PC-3 (cell line): Measurements from ENCODE around the gene TGFBR3. TPM values are rescaled to one million over a fixed set of nuclear protein-coding genes. Genes with fewer than 3 reads are reported as not detected.

Experiments
- ATAC-seq: fragments of 200-7000 bp; cut with Tn5 transposase; 2 replicates; pipeline ENCODE4 v1.9.1; 2020; ENCODE audit warnings: mild to moderate bottlenecking, moderate library complexity
- BruUV-seq: library from RNA; stranded (reverse); fragments of 400-500 nt; replicated peaks from 2 replicates; lab custom pipeline; 2021; lab: Mats Ljungman, UMichigan
- CTCF ChIA-PET: fragments of 300-600 bp; sonication (Branson Sonifier 250); formaldehyde crosslinking; loops from one replicate; lab custom pipeline; 2022; ENCODE audit warnings: antibody characterized with exemption; lab: Charles Lee
- POLR2A ChIA-PET: fragments of 300-600 bp; sonication (Branson Sonifier 250); formaldehyde crosslinking; loops from one replicate; lab custom pipeline; 2022; ENCODE audit warnings: antibody characterized with exemption; ENCODE audit not compliant: unreplicated experiment; lab: Charles Lee
- DNase-seq: peaks from one replicate; pipeline ENCODE4 v3.0.0-alpha.2; 2015
- H2AFZ ChIP-seq: fragments of 300-600 bp; sonication (generic); 2 replicates; pipeline ENCODE4 v1.6.0; 2016; ENCODE audit warnings: antibody characterized with exemption, low read length
- H3F3A ChIP-seq: fragments of 300-600 bp; sonication (generic); one replicate; pipeline ENCODE4 v1.6.0; 2017; ENCODE audit warnings: antibody characterized with exemption, low read length, control low read depth, mild to moderate bottlenecking; ENCODE audit not compliant: unreplicated experiment
- H3K27ac ChIP-seq: fragments of 300-600 bp; sonication (generic); 2 replicates; pipeline ENCODE4 v1.5.1; 2016; ENCODE audit warnings: mild to moderate bottlenecking, low read length
- H3K27me3 ChIP-seq: fragments of 300-600 bp; sonication (generic); 2 replicates; pipeline ENCODE4 v1.6.1; 2016; ENCODE audit warnings: low read length, mixed read lengths
- H3K36me3 ChIP-seq: fragments of 300-600 bp; sonication (generic); 2 replicates; pipeline ENCODE4 v1.6.1; 2016; ENCODE audit warnings: low read depth, mixed run types, low read length, mixed read lengths
- H3K4me1 ChIP-seq: fragments of 300-600 bp; sonication (generic); 2 replicates; pipeline ENCODE4 v1.5.1; 2016; ENCODE audit warnings: low read length; ENCODE audit not compliant: insufficient read depth
- H3K4me2 ChIP-seq: fragments of 300-600 bp; sonication (generic); 2 replicates; pipeline ENCODE4 v1.6.0; 2016; ENCODE audit warnings: low read length
- H3K4me3 ChIP-seq: fragments of 300-600 bp; sonication (generic); 2 replicates; pipeline ENCODE4 v1.5.1; 2016; ENCODE audit warnings: mild to moderate bottlenecking, low read length, mixed read lengths
- H3K79me2 ChIP-seq: fragments of 300-600 bp; sonication (generic); 2 replicates; pipeline ENCODE4 v1.6.1; 2017; ENCODE audit warnings: low read length, mixed read lengths
- H3K9ac ChIP-seq: fragments of 300-600 bp; sonication (generic); 2 replicates; pipeline ENCODE4 v1.6.0; 2016; ENCODE audit warnings: mild to moderate bottlenecking, low read length
- H3K9me2 ChIP-seq: fragments of 300-600 bp; sonication (generic); replicated peaks from 2 replicates; pipeline ENCODE4 v1.6.1; 2016; ENCODE audit warnings: mixed run types, low read length, mixed read lengths
- H3K9me3 ChIP-seq: fragments of 300-600 bp; sonication (generic); 2 replicates; pipeline ENCODE4 v1.6.1; 2016; ENCODE audit warnings: low read length, mixed read lengths
- H4K20me1 ChIP-seq: fragments of 300-600 bp; sonication (generic); 2 replicates; pipeline ENCODE4 v1.6.1; 2016; ENCODE audit warnings: low read length, mixed read lengths
- EZH2 ChIP-seq: fragments of 300-600 bp; sonication (generic); IDR thresholded peaks from one replicate; pipeline ENCODE4 v1.6.1; 2017; ENCODE audit warnings: antibody characterized with exemption, mild to moderate bottlenecking, low read length; ENCODE audit not compliant: unreplicated experiment
- EZH2phosphoT487 ChIP-seq: fragments of 300-600 bp; sonication (generic); IDR thresholded peaks from 2 replicates; pipeline ENCODE4 v1.6.1; 2018; ENCODE audit warnings: mild to moderate bottlenecking, antibody characterized with exemption, low read length, borderline replicate concordance
- intact Hi-C: fragments of 100-400 bp; cut with micrococcal nuclease; formaldehyde crosslinking; loops from 2 replicates; pipeline ENCODE4 v1.9.0; 2023
- total RNA-seq: library from RNA; depleted of rRNA; stranded (reverse); fragments of >200 nt; gene quantifications from 2 replicates; pipeline ENCODE4 v1.2.3, GENCODE V29; 2014
- TF ChIP-seq, protein P1 (sequence below): fragments of 300-600 bp; sonication (generic); conservative IDR thresholded peaks from 2 replicates; pipeline ENCODE4 v1.5.1; 2017; ENCODE audit warnings: antibody characterized with exemption, low read depth, mild to moderate bottlenecking, low read length

The TGFBR3 gene
- total RNA-seq, 1 experiment from 2014 or later = 2.8 TPM

DNA sequence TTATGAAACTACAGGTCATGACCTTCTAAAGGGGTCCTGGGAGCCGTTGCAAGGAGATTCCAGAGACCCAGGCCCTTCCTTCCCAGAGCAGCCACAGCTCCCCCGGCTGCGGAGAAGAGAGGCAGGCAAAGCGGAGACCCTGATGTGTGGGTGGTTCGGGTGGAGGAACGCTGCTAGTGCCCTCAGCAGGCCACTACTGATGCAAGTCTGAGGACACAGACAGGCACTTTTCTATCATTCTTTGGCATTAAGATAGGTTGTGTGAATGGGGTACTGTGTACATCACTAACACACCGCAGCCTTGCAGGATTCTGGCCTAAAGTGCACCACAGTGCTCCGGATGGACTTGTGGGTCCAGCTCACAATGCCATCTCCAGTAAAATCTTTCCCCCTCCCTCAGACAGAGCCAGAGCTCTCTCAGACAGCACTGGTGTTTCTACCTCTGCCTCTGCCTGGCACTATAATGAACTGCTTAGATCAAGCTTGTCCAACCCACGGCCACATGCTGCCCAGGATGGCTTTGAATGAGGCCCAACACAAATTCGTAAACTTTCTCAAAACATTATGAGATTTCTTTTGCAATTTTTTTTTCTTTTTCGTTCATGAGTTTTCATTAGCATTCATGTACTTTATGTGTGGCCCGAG, 121.4 kb downstream of the TGFBR3 start:
- Histone ChIP-seq H3K27me3 (no peaks in the 10 kb centered on the region), H3K9me3 (no peaks in the 10 kb centered on the region), H3K9me2 (no peaks in the 10 kb centered on the region), H3K36me3 (no peaks in the 10 kb centered on the region), H3K9ac (no peak overlapping the region), H3K4me2 (no peak overlapping the region), H3F3A (no peaks in the 10 kb centered on the region), H4K20me1 (no peaks in the 10 kb centered on the region), H3K4me1 (peaks cover 14% of the 10 kb centered on the region), H3K27ac (no peak overlapping the region), H3K4me3 (no peak overlapping the region), H2AFZ (no peak overlapping the region), H3K79me2 (no peaks in the 10 kb centered on the region)
- POLR2A ChIA-PET = interaction anchor here (0.7 kb wide), 1 partner anchor 874 kb away, joined by 23 read pairs; no protein-coding TSS in a partner anchor
- no peak for ATAC-seq
- intact Hi-C loops = no loop called here
- TF ChIP-seq, protein P1, sequence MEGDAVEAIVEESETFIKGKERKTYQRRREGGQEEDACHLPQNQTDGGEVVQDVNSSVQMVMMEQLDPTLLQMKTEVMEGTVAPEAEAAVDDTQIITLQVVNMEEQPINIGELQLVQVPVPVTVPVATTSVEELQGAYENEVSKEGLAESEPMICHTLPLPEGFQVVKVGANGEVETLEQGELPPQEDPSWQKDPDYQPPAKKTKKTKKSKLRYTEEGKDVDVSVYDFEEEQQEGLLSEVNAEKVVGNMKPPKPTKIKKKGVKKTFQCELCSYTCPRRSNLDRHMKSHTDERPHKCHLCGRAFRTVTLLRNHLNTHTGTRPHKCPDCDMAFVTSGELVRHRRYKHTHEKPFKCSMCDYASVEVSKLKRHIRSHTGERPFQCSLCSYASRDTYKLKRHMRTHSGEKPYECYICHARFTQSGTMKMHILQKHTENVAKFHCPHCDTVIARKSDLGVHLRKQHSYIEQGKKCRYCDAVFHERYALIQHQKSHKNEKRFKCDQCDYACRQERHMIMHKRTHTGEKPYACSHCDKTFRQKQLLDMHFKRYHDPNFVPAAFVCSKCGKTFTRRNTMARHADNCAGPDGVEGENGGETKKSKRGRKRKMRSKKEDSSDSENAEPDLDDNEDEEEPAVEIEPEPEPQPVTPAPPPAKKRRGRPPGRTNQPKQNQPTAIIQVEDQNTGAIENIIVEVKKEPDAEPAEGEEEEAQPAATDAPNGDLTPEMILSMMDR = no peak
- TF ChIP-seq EZH2phosphoT487 (no peak), EZH2 (no peak)
- DNase-seq = no peak
- CTCF ChIA-PET = interaction anchor here (0.6 kb wide), 1 partner anchor 26 kb away, joined by 7 read pairs; no protein-coding TSS in a partner anchor
- no TSS peak for BruUV-seq

DNA sequence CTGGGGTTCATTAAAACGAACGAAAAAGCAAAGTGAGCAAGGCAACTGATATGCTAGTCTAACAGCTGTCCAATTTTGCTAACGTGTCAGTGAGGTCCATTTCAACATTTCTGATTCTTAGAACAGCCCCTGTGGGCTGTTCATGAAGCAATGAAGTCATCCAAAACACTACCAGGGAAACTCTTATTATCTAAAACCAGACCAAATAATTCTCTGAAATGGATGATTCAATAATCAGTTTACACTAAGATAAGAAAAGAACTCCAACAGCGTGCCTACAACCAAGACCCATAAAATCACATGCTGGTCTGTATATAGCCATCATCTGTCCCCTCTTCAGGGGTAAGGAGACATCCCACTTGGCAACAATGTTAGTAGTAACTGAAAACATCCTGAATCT, 122.7 kb downstream of the TGFBR3 start:
- Histone ChIP-seq H3K4me3 (no peak overlapping the region), H3K9me3 (no peaks in the 10 kb centered on the region), H3K9me2 (no peaks in the 10 kb centered on the region), H4K20me1 (no peaks in the 10 kb centered on the region), H3K27me3 (no peaks in the 10 kb centered on the region), H3K79me2 (no peaks in the 10 kb centered on the region), H3K36me3 (no peaks in the 10 kb centered on the region), H2AFZ (no peak overlapping the region), H3K27ac (no peak overlapping the region), H3K4me2 (no peak overlapping the region), H3K9ac (no peak overlapping the region), H3F3A (no peaks in the 10 kb centered on the region), H3K4me1 (peaks cover under 1% of the 10 kb centered on the region; the same call in 1 of the 2 replicates)
- intact Hi-C loops = no loop called here
- no peak for TF ChIP-seq EZH2
- TF ChIP-seq, protein P1 = no peak
- TF ChIP-seq EZH2phosphoT487 = no peak
- BruUV-seq = no TSS peak
- POLR2A ChIA-PET = no interaction called here
- ATAC-seq = no peak
- CTCF ChIA-PET = no interaction called here
- no peak for DNase-seq

DNA sequence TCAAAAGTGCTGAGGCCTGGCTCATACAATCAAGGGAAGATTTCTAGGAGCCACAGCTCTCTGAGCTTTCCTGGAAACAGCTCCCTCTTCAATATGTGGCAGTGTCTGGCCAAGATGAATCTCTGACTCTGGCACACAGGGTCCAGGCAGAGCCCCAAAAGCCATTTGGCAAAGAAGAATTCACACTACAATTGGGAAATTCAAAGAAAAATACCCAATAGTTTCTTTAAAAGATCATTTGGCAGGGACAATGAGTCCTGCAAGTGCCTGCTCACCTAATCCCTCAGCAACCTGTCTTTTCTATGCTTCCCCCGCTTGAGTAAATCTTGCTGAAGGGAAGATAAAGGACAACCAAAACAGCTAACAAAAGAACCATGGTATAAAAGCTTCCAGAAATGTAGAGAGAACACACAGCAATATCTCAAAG, 124.6 kb downstream of the TGFBR3 start:
- Histone ChIP-seq H3K9me3 (no peaks in the 10 kb centered on the region), H3K4me1 (no peaks in the 10 kb centered on the region), H3K9me2 (no peaks in the 10 kb centered on the region), H3K27me3 (no peaks in the 10 kb centered on the region), H3K4me3 (no peak overlapping the region), H3F3A (no peaks in the 10 kb centered on the region), H3K36me3 (no peaks in the 10 kb centered on the region), H4K20me1 (no peaks in the 10 kb centered on the region), H2AFZ (no peak overlapping the region), H3K4me2 (no peak overlapping the region), H3K27ac (no peak overlapping the region), H3K79me2 (no peaks in the 10 kb centered on the region), H3K9ac (no peak overlapping the region)
- TF ChIP-seq EZH2 = no peak
- TF ChIP-seq, protein P1 = no peak
- TF ChIP-seq EZH2phosphoT487 = no peak
- ChIA-PET POLR2A (no interaction called here), CTCF (no interaction called here)
- DNase-seq (no peak), ATAC-seq (no peak)
- intact Hi-C loops = no loop called here
- BruUV-seq = no TSS peak
